WTC11 (cell line): Measurements from ENCODE around the gene GCM1. TPM values are rescaled to one million over a fixed set of nuclear protein-coding genes. Genes with fewer than 3 reads are reported as not detected.

Experiments used
- ATAC-seq: fragments of 200-7000 bp; cut with Tn5 transposase; 2 replicates; pipeline ENCODE4 v1.10.0; 2021; ENCODE audit warnings: mild to moderate bottlenecking, moderate library complexity
- Bru-seq: library from RNA; stranded (reverse); fragments of 400-500 nt; gene quantifications from one replicate; lab custom pipeline; 2021; lab: Mats Ljungman, UMichigan
- CTCF ChIA-PET: fragments of 300-600 bp; sonication (Branson Sonifier 250); formaldehyde crosslinking; loops from one replicate; lab custom pipeline; 2021; ENCODE audit warnings: antibody characterized with exemption; lab: Charles Lee
- POLR2A ChIA-PET: fragments of 350-600 bp; sonication (Branson Sonifier 250); formaldehyde crosslinking; loops from one replicate; lab custom pipeline; 2021; ENCODE audit warnings: antibody characterized with exemption; lab: Charles Lee
- DNase-seq: peaks from one replicate; pipeline ENCODE4 v3.0.0; 2021; ENCODE audit warnings: low spot score
- H3K27ac Mint-ChIP-seq: 2 replicates; pipeline ENCODE4 v1.8.0; 2021; ENCODE audit warnings: mixed read lengths
- H3K27me3 Mint-ChIP-seq: 2 replicates; pipeline ENCODE4 v1.8.0; 2021; ENCODE audit warnings: low read depth, mild to moderate bottlenecking, moderate library complexity, mixed read lengths
- H3K36me3 Mint-ChIP-seq: 2 replicates; pipeline ENCODE4 v1.8.0; 2021; ENCODE audit warnings: mixed read lengths
- H3K4me1 Mint-ChIP-seq: 2 replicates; pipeline ENCODE4 v1.8.0; 2022; ENCODE audit warnings: mixed read lengths
- H3K4me3 Mint-ChIP-seq: 2 replicates; pipeline ENCODE4 v1.8.0; 2021; ENCODE audit warnings: mild to moderate bottlenecking, moderate library complexity, mixed read lengths
- H3K9me3 Mint-ChIP-seq: 2 replicates; pipeline ENCODE4 v1.8.0; 2021; ENCODE audit warnings: mixed read lengths
- EMX1 ChIP-seq: fragments of 250-450 bp; sonication (Bioruptor Pico); IDR thresholded peaks from 2 replicates; pipeline ENCODE4 v1.8.0; 2021; ENCODE audit warnings: mild to moderate bottlenecking
- ESRRA ChIP-seq: sonication (generic); formaldehyde crosslinking; IDR thresholded peaks from 2 replicates; pipeline ENCODE4 v1.8.1; 2022; ENCODE audit warnings: mild to moderate bottlenecking, missing genetic modification reagents, borderline replicate concordance
- ETV6 ChIP-seq: sonication (generic); formaldehyde crosslinking; IDR thresholded peaks from 2 replicates; pipeline ENCODE4 v1.8.1; 2022; ENCODE audit warnings: mild to moderate bottlenecking, missing genetic modification reagents
- FOXP1 ChIP-seq: sonication (generic); formaldehyde crosslinking; IDR thresholded peaks from 2 replicates; pipeline ENCODE4 v1.8.0; 2022; ENCODE audit warnings: missing genetic modification reagents, mild to moderate bottlenecking, moderate library complexity, borderline replicate concordance
- GABPB1 ChIP-seq: sonication (generic); formaldehyde crosslinking; IDR thresholded peaks from 2 replicates; pipeline ENCODE4 v1.8.1; 2023; ENCODE audit warnings: mild to moderate bottlenecking, missing genetic modification reagents
- GTF2I ChIP-seq: fragments of 250-450 bp; sonication (Bioruptor Pico); conservative IDR thresholded peaks from 2 replicates; pipeline ENCODE4 v1.4.0; 2021; ENCODE audit warnings: mild to moderate bottlenecking
- NFE2L1 ChIP-seq: sonication (generic); formaldehyde crosslinking; IDR thresholded peaks from 2 replicates; pipeline ENCODE4 v1.8.1; 2023; ENCODE audit warnings: missing genetic modification reagents
- NFYB ChIP-seq: sonication (generic); formaldehyde crosslinking; conservative IDR thresholded peaks from 2 replicates; pipeline ENCODE4 v1.8.0; 2022; ENCODE audit warnings: low read depth, missing genetic modification reagents
- NR1H2 ChIP-seq: sonication (generic); formaldehyde crosslinking; IDR thresholded peaks from 2 replicates; pipeline ENCODE4 v1.9.0; 2021; ENCODE audit warnings: mild to moderate bottlenecking, moderate library complexity, missing genetic modification reagents
- RELA ChIP-seq: sonication (generic); formaldehyde crosslinking; IDR thresholded peaks from 2 replicates; pipeline ENCODE4 v1.8.1; 2022; ENCODE audit warnings: missing genetic modification reagents, mild to moderate bottlenecking, borderline replicate concordance
- SMAD3 ChIP-seq: sonication (generic); formaldehyde crosslinking; IDR thresholded peaks from 2 replicates; pipeline ENCODE4 v1.8.0; 2022; ENCODE audit warnings: missing genetic modification reagents, mild to moderate bottlenecking, borderline replicate concordance
- TEAD4 ChIP-seq: sonication (generic); formaldehyde crosslinking; IDR thresholded peaks from 2 replicates; pipeline ENCODE4 v1.8.0; 2022; ENCODE audit warnings: mild to moderate bottlenecking, missing genetic modification reagents
- ZNF121 ChIP-seq: sonication (generic); formaldehyde crosslinking; IDR thresholded peaks from 2 replicates; pipeline ENCODE4 v1.8.0; 2023; ENCODE audit warnings: missing genetic modification reagents
- ZNF263 ChIP-seq: sonication (generic); formaldehyde crosslinking; IDR thresholded peaks from 2 replicates; pipeline ENCODE4 v1.8.1; 2022; ENCODE audit warnings: low read depth, mild to moderate bottlenecking, moderate library complexity, missing genetic modification reagents
- long read RNA-seq, 3 experiments: library from RNA in 1 of 3; library from capped mRNA in 1 of 3; library from polyadenylated mRNA in 1 of 3; unstranded in 2 of 3; stranded (forward) in 1 of 3; transcript quantifications; one replicate each; pipeline ENCODE4 v2.0.0, GENCODE V29; 2021
- total RNA-seq: library from RNA; stranded (reverse); gene quantifications from 3 replicates; pipeline ENCODE4 v1.2.3, GENCODE V29; 2021
- TF ChIP-seq, protein P1 (sequence below): fragments of 250-450 bp; sonication (Bioruptor Pico); IDR thresholded peaks from 2 replicates; pipeline ENCODE4 v1.9.0; 2021; ENCODE audit warnings: moderate library complexity, mild to moderate bottlenecking, inconsistent platforms, borderline replicate concordance
- TF ChIP-seq, protein P2 (sequence below): fragments of 200-600 bp; IDR thresholded peaks from 2 replicates; pipeline ENCODE4 v1.8.0; 2022; ENCODE audit warnings: antibody characterized with exemption
- TF ChIP-seq, protein P3 (sequence below): sonication (generic); formaldehyde crosslinking; IDR thresholded peaks from 2 replicates; pipeline ENCODE4 v1.8.0; 2023; ENCODE audit warnings: missing genetic modification reagents, mild to moderate bottlenecking, borderline replicate concordance
- TF ChIP-seq, protein P4 (sequence below): sonication (generic); formaldehyde crosslinking; conservative IDR thresholded peaks from 2 replicates; pipeline ENCODE4 v1.8.1; 2022; ENCODE audit warnings: mild to moderate bottlenecking, missing genetic modification reagents
- TF ChIP-seq, protein P5 (sequence below): sonication (generic); formaldehyde crosslinking; IDR thresholded peaks from 2 replicates; pipeline ENCODE4 v1.8.0; 2022; ENCODE audit warnings: mild to moderate bottlenecking, missing genetic modification reagents

GCM1 gene, protein sequence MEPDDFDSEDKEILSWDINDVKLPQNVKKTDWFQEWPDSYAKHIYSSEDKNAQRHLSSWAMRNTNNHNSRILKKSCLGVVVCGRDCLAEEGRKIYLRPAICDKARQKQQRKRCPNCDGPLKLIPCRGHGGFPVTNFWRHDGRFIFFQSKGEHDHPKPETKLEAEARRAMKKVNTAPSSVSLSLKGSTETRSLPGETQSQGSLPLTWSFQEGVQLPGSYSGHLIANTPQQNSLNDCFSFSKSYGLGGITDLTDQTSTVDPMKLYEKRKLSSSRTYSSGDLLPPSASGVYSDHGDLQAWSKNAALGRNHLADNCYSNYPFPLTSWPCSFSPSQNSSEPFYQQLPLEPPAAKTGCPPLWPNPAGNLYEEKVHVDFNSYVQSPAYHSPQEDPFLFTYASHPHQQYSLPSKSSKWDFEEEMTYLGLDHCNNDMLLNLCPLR
- 0.09 TPM in 1 of 3 replicates, not detected in the others for total RNA-seq
- Bru-seq, nascent RNA = percentile 9 among the genes with signal in this experiment
- long read RNA-seq, experiment 1 = 0 reads
- long read RNA-seq, experiment 2 = 0 reads
- long read RNA-seq, experiment 3 = 0 reads

DNA sequence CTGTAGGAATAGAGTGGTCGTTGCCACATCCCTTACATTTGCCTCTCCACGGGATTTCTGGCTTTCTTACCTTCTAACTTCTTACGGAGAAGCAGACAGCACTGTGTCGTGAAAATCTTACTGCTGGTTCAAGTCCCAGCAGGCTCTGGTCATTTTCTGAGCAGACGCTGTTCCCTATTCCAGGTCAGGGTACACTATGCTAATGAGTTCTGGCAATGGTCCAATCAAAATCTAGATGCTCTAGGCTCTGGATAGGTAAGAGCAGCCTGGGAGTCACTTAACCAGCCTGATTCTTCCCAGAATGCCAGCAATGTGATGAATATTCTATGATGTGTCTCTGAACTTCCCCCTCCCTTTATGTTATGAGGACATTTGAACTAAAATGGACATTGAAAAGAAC lies at the start of gene GCM1:
GCM1 (minus strand) TSS at position 158 of the 400 bp plus-strand sequence. CDS start 3,209 bp downstream, outside the sequence.
- Mint-ChIP-seq H3K27me3 (peaks cover 7% of the 10 kb centered on the region; the same call in 1 of the 2 replicates), H3K27ac (no peak within 1 kb of the TSS), H3K36me3 (no peaks in the 10 kb centered on the region), H3K4me1 (peaks cover 10% of the 10 kb centered on the region), H3K9me3 (no peaks in the 10 kb centered on the region), H3K4me3 (no peak within 1 kb of the TSS)
- no peak for DNase-seq
- ChIA-PET CTCF (no interaction called here), POLR2A (no interaction called here)
- peak; percentile 59 for ATAC-seq
- TF ChIP-seq, protein P1, sequence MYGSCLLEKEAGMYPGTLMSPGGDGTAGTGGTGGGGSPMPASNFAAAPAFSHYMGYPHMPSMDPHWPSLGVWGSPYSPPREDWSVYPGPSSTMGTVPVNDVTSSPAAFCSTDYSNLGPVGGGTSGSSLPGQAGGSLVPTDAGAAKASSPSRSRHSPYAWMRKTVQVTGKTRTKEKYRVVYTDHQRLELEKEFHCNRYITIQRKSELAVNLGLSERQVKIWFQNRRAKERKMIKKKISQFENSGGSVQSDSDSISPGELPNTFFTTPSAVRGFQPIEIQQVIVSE = no peak
- TF ChIP-seq, protein P2, sequence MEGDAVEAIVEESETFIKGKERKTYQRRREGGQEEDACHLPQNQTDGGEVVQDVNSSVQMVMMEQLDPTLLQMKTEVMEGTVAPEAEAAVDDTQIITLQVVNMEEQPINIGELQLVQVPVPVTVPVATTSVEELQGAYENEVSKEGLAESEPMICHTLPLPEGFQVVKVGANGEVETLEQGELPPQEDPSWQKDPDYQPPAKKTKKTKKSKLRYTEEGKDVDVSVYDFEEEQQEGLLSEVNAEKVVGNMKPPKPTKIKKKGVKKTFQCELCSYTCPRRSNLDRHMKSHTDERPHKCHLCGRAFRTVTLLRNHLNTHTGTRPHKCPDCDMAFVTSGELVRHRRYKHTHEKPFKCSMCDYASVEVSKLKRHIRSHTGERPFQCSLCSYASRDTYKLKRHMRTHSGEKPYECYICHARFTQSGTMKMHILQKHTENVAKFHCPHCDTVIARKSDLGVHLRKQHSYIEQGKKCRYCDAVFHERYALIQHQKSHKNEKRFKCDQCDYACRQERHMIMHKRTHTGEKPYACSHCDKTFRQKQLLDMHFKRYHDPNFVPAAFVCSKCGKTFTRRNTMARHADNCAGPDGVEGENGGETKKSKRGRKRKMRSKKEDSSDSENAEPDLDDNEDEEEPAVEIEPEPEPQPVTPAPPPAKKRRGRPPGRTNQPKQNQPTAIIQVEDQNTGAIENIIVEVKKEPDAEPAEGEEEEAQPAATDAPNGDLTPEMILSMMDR = no peak
- TF ChIP-seq ZNF121 (CRISPR knock-in tag) = no peak
- no peak for TF ChIP-seq ESRRA (CRISPR knock-in tag)
- TF ChIP-seq, protein P3, sequence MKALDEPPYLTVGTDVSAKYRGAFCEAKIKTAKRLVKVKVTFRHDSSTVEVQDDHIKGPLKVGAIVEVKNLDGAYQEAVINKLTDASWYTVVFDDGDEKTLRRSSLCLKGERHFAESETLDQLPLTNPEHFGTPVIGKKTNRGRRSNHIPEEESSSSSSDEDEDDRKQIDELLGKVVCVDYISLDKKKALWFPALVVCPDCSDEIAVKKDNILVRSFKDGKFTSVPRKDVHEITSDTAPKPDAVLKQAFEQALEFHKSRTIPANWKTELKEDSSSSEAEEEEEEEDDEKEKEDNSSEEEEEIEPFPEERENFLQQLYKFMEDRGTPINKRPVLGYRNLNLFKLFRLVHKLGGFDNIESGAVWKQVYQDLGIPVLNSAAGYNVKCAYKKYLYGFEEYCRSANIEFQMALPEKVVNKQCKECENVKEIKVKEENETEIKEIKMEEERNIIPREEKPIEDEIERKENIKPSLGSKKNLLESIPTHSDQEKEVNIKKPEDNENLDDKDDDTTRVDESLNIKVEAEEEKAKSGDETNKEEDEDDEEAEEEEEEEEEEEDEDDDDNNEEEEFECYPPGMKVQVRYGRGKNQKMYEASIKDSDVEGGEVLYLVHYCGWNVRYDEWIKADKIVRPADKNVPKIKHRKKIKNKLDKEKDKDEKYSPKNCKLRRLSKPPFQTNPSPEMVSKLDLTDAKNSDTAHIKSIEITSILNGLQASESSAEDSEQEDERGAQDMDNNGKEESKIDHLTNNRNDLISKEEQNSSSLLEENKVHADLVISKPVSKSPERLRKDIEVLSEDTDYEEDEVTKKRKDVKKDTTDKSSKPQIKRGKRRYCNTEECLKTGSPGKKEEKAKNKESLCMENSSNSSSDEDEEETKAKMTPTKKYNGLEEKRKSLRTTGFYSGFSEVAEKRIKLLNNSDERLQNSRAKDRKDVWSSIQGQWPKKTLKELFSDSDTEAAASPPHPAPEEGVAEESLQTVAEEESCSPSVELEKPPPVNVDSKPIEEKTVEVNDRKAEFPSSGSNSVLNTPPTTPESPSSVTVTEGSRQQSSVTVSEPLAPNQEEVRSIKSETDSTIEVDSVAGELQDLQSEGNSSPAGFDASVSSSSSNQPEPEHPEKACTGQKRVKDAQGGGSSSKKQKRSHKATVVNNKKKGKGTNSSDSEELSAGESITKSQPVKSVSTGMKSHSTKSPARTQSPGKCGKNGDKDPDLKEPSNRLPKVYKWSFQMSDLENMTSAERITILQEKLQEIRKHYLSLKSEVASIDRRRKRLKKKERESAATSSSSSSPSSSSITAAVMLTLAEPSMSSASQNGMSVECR (CRISPR knock-in tag) = no peak
- no peak for TF ChIP-seq GABPB1 (CRISPR knock-in tag)
- TF ChIP-seq GTF2I (CRISPR knock-in tag) = no peak
- TF ChIP-seq TEAD4 (CRISPR knock-in tag) = no peak
- TF ChIP-seq, protein P4, sequence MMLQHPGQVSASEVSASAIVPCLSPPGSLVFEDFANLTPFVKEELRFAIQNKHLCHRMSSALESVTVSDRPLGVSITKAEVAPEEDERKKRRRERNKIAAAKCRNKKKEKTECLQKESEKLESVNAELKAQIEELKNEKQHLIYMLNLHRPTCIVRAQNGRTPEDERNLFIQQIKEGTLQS (CRISPR knock-in tag) = no peak
- no peak for TF ChIP-seq NR1H2 (CRISPR knock-in tag)
- no peak for TF ChIP-seq ETV6 (CRISPR knock-in tag)
- TF ChIP-seq NFYB = no peak
- TF ChIP-seq RELA = no peak
- TF ChIP-seq NFE2L1 (CRISPR knock-in tag) = no peak
- no peak for TF ChIP-seq SMAD3
- TF ChIP-seq ZNF263 (CRISPR knock-in tag) = no peak
- no peak for TF ChIP-seq FOXP1 (CRISPR knock-in tag)
- TF ChIP-seq, protein P5, sequence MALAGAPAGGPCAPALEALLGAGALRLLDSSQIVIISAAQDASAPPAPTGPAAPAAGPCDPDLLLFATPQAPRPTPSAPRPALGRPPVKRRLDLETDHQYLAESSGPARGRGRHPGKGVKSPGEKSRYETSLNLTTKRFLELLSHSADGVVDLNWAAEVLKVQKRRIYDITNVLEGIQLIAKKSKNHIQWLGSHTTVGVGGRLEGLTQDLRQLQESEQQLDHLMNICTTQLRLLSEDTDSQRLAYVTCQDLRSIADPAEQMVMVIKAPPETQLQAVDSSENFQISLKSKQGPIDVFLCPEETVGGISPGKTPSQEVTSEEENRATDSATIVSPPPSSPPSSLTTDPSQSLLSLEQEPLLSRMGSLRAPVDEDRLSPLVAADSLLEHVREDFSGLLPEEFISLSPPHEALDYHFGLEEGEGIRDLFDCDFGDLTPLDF (CRISPR knock-in tag) = no peak
- no peak for TF ChIP-seq EMX1 (CRISPR knock-in tag)
